HCT116 (cell line): ENCODE results near the gene SHH. TPM values are rescaled to one million over a fixed set of nuclear protein-coding genes. Genes with fewer than 3 reads are reported as not detected.

Source experiments
- ATAC-seq: fragments of 200-7000 bp; cut with Tn5 transposase; 2 replicates; pipeline ENCODE4 v1.9.1; 2020; ENCODE audit warnings: mild to moderate bottlenecking, moderate library complexity
- BruUV-seq: library from RNA; stranded (reverse); fragments of 400-500 nt; replicated peaks from 2 replicates; lab custom pipeline; 2021; lab: Mats Ljungman, UMichigan
- CTCF ChIA-PET: fragments of 300-600 bp; sonication (Branson Sonifier 250); formaldehyde crosslinking; loops from one replicate; lab custom pipeline; 2021; ENCODE audit warnings: antibody characterized with exemption; lab: Charles Lee
- POLR2A ChIA-PET: fragments of 300-600, 350-600 bp; sonication (Branson Sonifier 250); formaldehyde crosslinking; loops from one replicate; lab custom pipeline; 2021; ENCODE audit warnings: antibody characterized with exemption; lab: Charles Lee
- RAD21 ChIA-PET, 2 experiments: fragments of 300-600 bp; sonication (Branson Sonifier 250); formaldehyde crosslinking; loops; one replicate each; lab custom pipeline; 2023; ENCODE audit warnings: low total read pairs in 2 of 2; ENCODE audit not compliant: uncharacterized antibody in 2 of 2, unreplicated experiment in 2 of 2, low non-redundant PET in 1 of 2; lab: Charles Lee
- DNase-seq: peaks from one replicate; pipeline ENCODE4 v3.0.0-alpha.2; 2010; ENCODE audit warnings: low read depth, low spot score
- H2AFZ ChIP-seq: fragments of 200-600 bp; shearing (Covaris generic), sonication (generic); 2 replicates; pipeline ENCODE4 v1.6.1; 2017; ENCODE audit warnings: low read depth, mixed run types, mixed read lengths, antibody characterized with exemption, low read length; ENCODE audit not compliant: poor library complexity, severe bottlenecking
- H3K27ac ChIP-seq: 2 replicates; pipeline ENCODE4 v1.5.1; 2012; ENCODE audit warnings: low read depth, low read length
- H3K27me3 ChIP-seq: fragments of 200-600 bp; sonication (generic); 2 replicates; pipeline ENCODE4 v1.6.1; 2016; ENCODE audit warnings: mixed run types, low read length, mixed read lengths; ENCODE audit not compliant: insufficient read depth
- H3K36me3 ChIP-seq, 2 experiments: fragments of 200-500 bp in 1 of 2; fragments of 200-600 bp in 1 of 2; sonication (Bioruptor generic) in 1 of 2; sonication (generic) in 1 of 2; 2 replicates each; pipeline versions ENCODE4 v1.5.1 to v1.6.1; 2014 to 2016; ENCODE audit warnings: low read length in 2 of 2, inconsistent platforms in 1 of 2, mixed read lengths in 1 of 2, mixed run types in 1 of 2; ENCODE audit not compliant: insufficient read depth in 2 of 2, control insufficient read depth in 1 of 2
- H3K4me1 ChIP-seq, 2 experiments: fragments of 200-600 bp in 1 of 2; sonication (generic) in 1 of 2; 2 replicates each; pipeline versions ENCODE4 v1.5.1 to v1.6.1; 2012 to 2017; ENCODE audit warnings: low read length in 2 of 2, inconsistent platforms in 1 of 2, mild to moderate bottlenecking in 1 of 2, mixed read lengths in 1 of 2, mixed run types in 1 of 2, moderate library complexity in 1 of 2; ENCODE audit not compliant: insufficient read depth in 2 of 2, control insufficient read depth in 1 of 2
- H3K4me2 ChIP-seq: fragments of 200-600 bp; sonication (generic); 2 replicates; pipeline ENCODE4 v1.6.1; 2017; ENCODE audit warnings: mixed run types, low read length, mixed read lengths
- H3K4me3 ChIP-seq, 2 experiments: fragments of 200-600 bp in 1 of 2; sonication (generic) in 1 of 2; replicated peaks in 1 of 2; 2 replicates each; pipeline ENCODE4 v1.5.1; 2011 to 2016; ENCODE audit warnings: low read length in 2 of 2, control low read depth in 1 of 2, low read depth in 1 of 2, mild to moderate bottlenecking in 1 of 2, mixed read lengths in 1 of 2, mixed run types in 1 of 2
- H3K79me2 ChIP-seq: fragments of 200-600 bp; sonication (generic); 2 replicates; pipeline ENCODE4 v1.6.1; 2017; ENCODE audit warnings: mild to moderate bottlenecking, mixed run types, low read length, moderate library complexity, mixed read lengths; ENCODE audit not compliant: insufficient read depth
- H3K9ac ChIP-seq: fragments of 200-600 bp; sonication (generic); 2 replicates; pipeline ENCODE4 v1.6.1; 2016; ENCODE audit warnings: low read length, mixed read lengths
- H3K9me2 ChIP-seq: fragments of 200-600 bp; sonication (generic), shearing (Covaris generic); 2 replicates; pipeline ENCODE4 v1.6.1; 2017; ENCODE audit warnings: mixed run types, mild to moderate bottlenecking, moderate library complexity; ENCODE audit not compliant: insufficient read depth
- H3K9me3 ChIP-seq, 2 experiments: fragments of 200-500 bp in 1 of 2; fragments of 200-600 bp in 1 of 2; sonication (Bioruptor generic) in 1 of 2; sonication (generic) in 1 of 2; 2 replicates each; pipeline ENCODE4 v1.6.1; 2014 to 2017; ENCODE audit warnings: low read length in 2 of 2, mixed read lengths in 2 of 2, inconsistent platforms in 1 of 2, low read depth in 1 of 2, mild to moderate bottlenecking in 1 of 2, mixed run types in 1 of 2, moderate library complexity in 1 of 2; ENCODE audit not compliant: control insufficient read depth in 1 of 2, insufficient read depth in 1 of 2
- H4K20me1 ChIP-seq: fragments of 200-600 bp; sonication (generic), shearing (Covaris generic); 2 replicates; pipeline ENCODE4 v1.6.1; 2017; ENCODE audit warnings: mixed run types, mild to moderate bottlenecking, moderate library complexity; ENCODE audit not compliant: insufficient read depth
- POLR2AphosphoS5 ChIP-seq: IDR thresholded peaks from 2 replicates; pipeline ENCODE4 v1.6.1; 2011; ENCODE audit warnings: mild to moderate bottlenecking, low read depth, low read length, moderate library complexity
- RAD21 ChIP-seq: IDR thresholded peaks from 2 replicates; pipeline ENCODE4 v1.6.1; 2012; ENCODE audit warnings: low read depth, mild to moderate bottlenecking
- REST ChIP-seq: IDR thresholded peaks from 2 replicates; pipeline ENCODE4 v1.6.1; 2012; ENCODE audit warnings: low read depth
- SRF ChIP-seq: IDR thresholded peaks from 2 replicates; pipeline ENCODE4 v1.6.1; 2012; ENCODE audit warnings: low read depth
- TCF7L2 ChIP-seq: IDR thresholded peaks from 2 replicates; pipeline ENCODE4 v1.7.0; 2011; ENCODE audit warnings: borderline replicate concordance, inconsistent platforms; ENCODE audit not compliant: insufficient read depth, insufficient read length; ENCODE audit errors: extremely low read depth
- YY1 ChIP-seq: IDR thresholded peaks from 2 replicates; pipeline ENCODE4 v1.6.1; 2011; ENCODE audit warnings: low read length, low read depth, moderate library complexity, mild to moderate bottlenecking; ENCODE audit not compliant: insufficient replicate concordance; ENCODE audit errors: extremely low read depth
- ZNF274 ChIP-seq: fragments of 200-500 bp; sonication (Bioruptor generic); IDR thresholded peaks from 2 replicates; pipeline ENCODE4 v1.6.1; 2014; ENCODE audit warnings: mild to moderate bottlenecking, low read depth, low read length, inconsistent platforms
- intact Hi-C: fragments of 100-400 bp; cut with micrococcal nuclease; formaldehyde crosslinking; loops from 2 replicates; pipeline ENCODE4 v1.10.0; 2022
- total RNA-seq: library from RNA; stranded (reverse); gene quantifications from one replicate; pipeline ENCODE4 v1.2.1, GENCODE V29; 2021; ENCODE audit not compliant: unreplicated experiment
- TF ChIP-seq, protein P1 (sequence below): IDR thresholded peaks from 2 replicates; pipeline ENCODE4 v1.6.1; 2011; ENCODE audit warnings: mild to moderate bottlenecking, low read length, moderate library complexity; ENCODE audit not compliant: insufficient replicate concordance; ENCODE audit errors: extremely low read depth

Gene SHH
- total RNA-seq, 1 experiment from 2014 or later: 0.32 TPM

GRCh38 chr7:155860461-155860839 lies 48.2 kb upstream of the SHH start:
- no peak for ATAC-seq
- no peaks in the 10 kb centered on the region for H3K36me3 ChIP-seq
- no peaks in the 10 kb centered on the region for H3K79me2 ChIP-seq
- ChIA-PET POLR2A (no interaction called here), RAD21 (no interaction called here), CTCF (no interaction called here)
- peaks cover 24% of the 10 kb centered on the region for H3K27me3 ChIP-seq
- no peak overlapping the region for H3K4me2 ChIP-seq
- TF ChIP-seq REST: no peak
- no peak for TF ChIP-seq ZNF274
- TF ChIP-seq RAD21: no peak
- TF ChIP-seq SRF: no peak
- TF ChIP-seq TCF7L2: no peak
- no peak for TF ChIP-seq YY1
- no peak for TF ChIP-seq POLR2AphosphoS5
- TF ChIP-seq, protein P1, sequence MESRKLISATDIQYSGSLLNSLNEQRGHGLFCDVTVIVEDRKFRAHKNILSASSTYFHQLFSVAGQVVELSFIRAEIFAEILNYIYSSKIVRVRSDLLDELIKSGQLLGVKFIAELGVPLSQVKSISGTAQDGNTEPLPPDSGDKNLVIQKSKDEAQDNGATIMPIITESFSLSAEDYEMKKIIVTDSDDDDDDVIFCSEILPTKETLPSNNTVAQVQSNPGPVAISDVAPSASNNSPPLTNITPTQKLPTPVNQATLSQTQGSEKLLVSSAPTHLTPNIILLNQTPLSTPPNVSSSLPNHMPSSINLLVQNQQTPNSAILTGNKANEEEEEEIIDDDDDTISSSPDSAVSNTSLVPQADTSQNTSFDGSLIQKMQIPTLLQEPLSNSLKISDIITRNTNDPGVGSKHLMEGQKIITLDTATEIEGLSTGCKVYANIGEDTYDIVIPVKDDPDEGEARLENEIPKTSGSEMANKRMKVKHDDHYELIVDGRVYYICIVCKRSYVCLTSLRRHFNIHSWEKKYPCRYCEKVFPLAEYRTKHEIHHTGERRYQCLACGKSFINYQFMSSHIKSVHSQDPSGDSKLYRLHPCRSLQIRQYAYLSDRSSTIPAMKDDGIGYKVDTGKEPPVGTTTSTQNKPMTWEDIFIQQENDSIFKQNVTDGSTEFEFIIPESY: no peak
- H3K4me1 ChIP-seq: peaks cover 9 to 26% of the 10 kb centered on the region in 2 experiments; a peak in 2 of 4 replicates
- intact Hi-C loops: no loop called here
- H3K4me3 ChIP-seq: no peak overlapping the region
- no peaks in the 10 kb centered on the region for H4K20me1 ChIP-seq
- BruUV-seq: no TSS peak
- no peak overlapping the region for H3K27ac ChIP-seq
- H3K9me2 ChIP-seq: no peaks in the 10 kb centered on the region
- no peak overlapping the region for H2AFZ ChIP-seq
- no peaks in the 10 kb centered on the region for H3K9me3 ChIP-seq
- no peak overlapping the region for H3K9ac ChIP-seq
- no peak for DNase-seq
